H1 (cell line): Measurements from ENCODE around the gene ZWILCH. TPM values are rescaled to one million over a fixed set of nuclear protein-coding genes. Genes with fewer than 3 reads are reported as not detected.

Experiments
- CTCF ChIA-PET: fragments of 300-600 bp; sonication (Branson Sonifier 250); formaldehyde crosslinking; loops from one replicate; lab custom pipeline; 2021; ENCODE audit not compliant: partially characterized antibody; lab: Charles Lee
- POLR2A ChIA-PET: fragments of 300-600 bp; sonication (Branson Sonifier 250); formaldehyde crosslinking; loops from one replicate; lab custom pipeline; 2021; ENCODE audit warnings: inconsistent platforms; ENCODE audit not compliant: partially characterized antibody; lab: Charles Lee
- DNase-seq, 2 experiments: peaks; one replicate each; pipeline versions ENCODE4 v3.0.0 to v3.0.0-alpha.2; 2010 to 2022; ENCODE audit warnings: low spot score in 2 of 2, low read depth in 1 of 2, mixed read lengths in 1 of 2
- FAIRE-seq: peaks from 2 replicates; lab custom pipeline; 2011; peaks lifted over from hg19 to GRCh38; lab: Jason Lieb, UNC
- H2AFZ ChIP-seq: 2 replicates; pipeline ENCODE4 v1.8.1; 2012; ENCODE audit warnings: low read length, inconsistent platforms
- H2AK5ac ChIP-seq: 2 replicates; pipeline ENCODE4 v1.6.1; 2013; ENCODE audit warnings: low read depth, low read length
- H2BK120ac ChIP-seq: replicated peaks from 2 replicates; pipeline ENCODE3; 2013; ENCODE audit warnings: low read depth, low read length, inconsistent platforms
- H2BK12ac ChIP-seq: 2 replicates; pipeline ENCODE4 v1.6.1; 2013; ENCODE audit warnings: low read depth, low read length
- H2BK15ac ChIP-seq: 2 replicates; pipeline ENCODE4 v1.6.1; 2013; ENCODE audit warnings: low read length
- H2BK20ac ChIP-seq: 2 replicates; pipeline ENCODE4 v1.6.1; 2013; ENCODE audit warnings: low read length
- H2BK5ac ChIP-seq: 2 replicates; pipeline ENCODE4 v1.6.1; 2013; ENCODE audit warnings: low read depth, low read length
- H3K14ac ChIP-seq: 2 replicates; pipeline ENCODE4 v1.6.1; 2013; ENCODE audit warnings: inconsistent platforms; ENCODE audit not compliant: insufficient read length
- H3K18ac ChIP-seq: 2 replicates; pipeline ENCODE4 v1.6.1; 2013; ENCODE audit warnings: low read length; ENCODE audit errors: extremely low read depth
- H3K23ac ChIP-seq: 2 replicates; pipeline ENCODE4 v1.6.1; 2013; ENCODE audit warnings: inconsistent platforms; ENCODE audit not compliant: insufficient read length
- H3K23me2 ChIP-seq: 2 replicates; pipeline ENCODE4 v1.6.1; 2013; ENCODE audit warnings: low read depth, low read length
- H3K27ac ChIP-seq: 2 replicates; pipeline ENCODE4 v1.6.1; 2011; ENCODE audit warnings: low read depth, low read length, inconsistent platforms
- H3K27me3 ChIP-seq, 4 experiments: replicated peaks in 1 of 4; 1 replicate in 1 of 4; 2 replicates in 3 of 4; pipeline versions ENCODE4 v1.6.1 to v1.8.1; 2011 to 2013; ENCODE audit warnings: low read length in 3 of 4, mild to moderate bottlenecking in 3 of 4, inconsistent platforms in 2 of 4, mixed read lengths in 2 of 4, moderate library complexity in 1 of 4; ENCODE audit not compliant: control insufficient read depth in 3 of 4, insufficient read depth in 3 of 4; ENCODE audit errors: extremely low read depth in 1 of 4
- H3K36me3 ChIP-seq, 4 experiments: 2 replicates each; pipeline versions ENCODE4 v1.6.1 to v1.8.1; 2011 to 2013; ENCODE audit warnings: mild to moderate bottlenecking in 4 of 4, low read length in 3 of 4, moderate library complexity in 2 of 4, control low read depth in 1 of 4, inconsistent platforms in 1 of 4; ENCODE audit not compliant: insufficient read depth in 4 of 4, control insufficient read depth in 2 of 4
- H3K4ac ChIP-seq: replicated peaks from 2 replicates; pipeline ENCODE3; 2013; ENCODE audit warnings: low read length, low read depth, mixed read lengths, inconsistent platforms; ENCODE audit not compliant: insufficient read length
- H3K4me1 ChIP-seq, 4 experiments: replicated peaks in 1 of 4; 1 replicate in 1 of 4; 2 replicates in 3 of 4; pipeline versions ENCODE4 v1.6.1 to v1.8.1; 2011 to 2013; ENCODE audit warnings: low read length in 3 of 4, inconsistent platforms in 2 of 4, mixed read lengths in 1 of 4; ENCODE audit not compliant: insufficient read depth in 4 of 4, control insufficient read depth in 3 of 4
- H3K4me2 ChIP-seq, 2 experiments: 2 replicates each; pipeline versions ENCODE4 v1.6.1 to v1.8.1; 2011 to 2013; ENCODE audit warnings: low read depth in 2 of 2, low read length in 2 of 2, control low read depth in 1 of 2, inconsistent platforms in 1 of 2, mild to moderate bottlenecking in 1 of 2; ENCODE audit not compliant: insufficient read depth in 1 of 2
- H3K4me3 ChIP-seq, 4 experiments: fragments of 200-600, 300-600 bp in 1 of 4; sonication (generic), shearing (Covaris generic), sonication (Bioruptor Twin) in 1 of 4; 2 replicates each; pipeline versions ENCODE4 v1.5.1 to v1.8.1; 2011 to 2016; ENCODE audit warnings: low read length in 4 of 4, low read depth in 3 of 4, control low read depth in 2 of 4, inconsistent platforms in 2 of 4, mild to moderate bottlenecking in 2 of 4, mixed read lengths in 1 of 4, moderate library complexity in 1 of 4; ENCODE audit not compliant: insufficient read depth in 2 of 4; ENCODE audit errors: extremely low read depth in 1 of 4
- H3K56ac ChIP-seq: replicated peaks from 2 replicates; pipeline ENCODE3; 2013; ENCODE audit warnings: low read depth, mild to moderate bottlenecking, mixed read lengths, low read length, inconsistent platforms; ENCODE audit not compliant: insufficient read length
- H3K79me1 ChIP-seq: 2 replicates; pipeline ENCODE4 v1.6.1; 2013; ENCODE audit warnings: low read depth, low read length, control low read depth
- H3K79me2 ChIP-seq, 2 experiments: 2 replicates each; pipeline versions ENCODE4 v1.6.1 to v1.8.1; 2012 to 2013; ENCODE audit warnings: low read length in 2 of 2, mild to moderate bottlenecking in 2 of 2, inconsistent platforms in 1 of 2; ENCODE audit not compliant: insufficient read depth in 2 of 2, control insufficient read depth in 1 of 2
- H3K9ac ChIP-seq, 4 experiments: replicated peaks in 1 of 4; 1 replicate in 1 of 4; 2 replicates in 3 of 4; pipeline versions ENCODE4 v1.6.1 to v1.8.1; 2011 to 2013; ENCODE audit warnings: low read depth in 3 of 4, low read length in 3 of 4, control low read depth in 2 of 4, mild to moderate bottlenecking in 2 of 4, moderate library complexity in 2 of 4, inconsistent platforms in 1 of 4; ENCODE audit errors: extremely low read depth in 1 of 4
- H3K9me3 ChIP-seq, 2 experiments: 2 replicates each; pipeline versions ENCODE4 v1.6.1 to v1.8.1; 2012 to 2013; ENCODE audit warnings: mild to moderate bottlenecking in 2 of 2, moderate library complexity in 2 of 2, control low read depth in 1 of 2, inconsistent platforms in 1 of 2, low read depth in 1 of 2, low read length in 1 of 2, mixed read lengths in 1 of 2; ENCODE audit not compliant: insufficient read depth in 2 of 2
- H4K20me1 ChIP-seq, 2 experiments: replicated peaks in 1 of 2; 2 replicates each; pipeline versions ENCODE3 to v1.8.1; 2011 to 2013; ENCODE audit warnings: inconsistent platforms in 2 of 2, low read length in 2 of 2, mild to moderate bottlenecking in 1 of 2; ENCODE audit not compliant: insufficient read depth in 2 of 2, control insufficient read depth in 1 of 2
- H4K5ac ChIP-seq: 2 replicates; pipeline ENCODE4 v1.6.1; 2013; ENCODE audit warnings: low read length, low read depth, mixed read lengths, inconsistent platforms; ENCODE audit not compliant: insufficient read length
- H4K8ac ChIP-seq: 2 replicates; pipeline ENCODE4 v1.8.0; 2013; ENCODE audit warnings: mild to moderate bottlenecking, moderate library complexity, low read length, inconsistent platforms; ENCODE audit not compliant: insufficient read depth; ENCODE audit errors: extremely low read depth
- H4K91ac ChIP-seq: replicated peaks from 2 replicates; pipeline ENCODE3; 2013; ENCODE audit warnings: low read length, mixed read lengths, inconsistent platforms; ENCODE audit not compliant: insufficient read length
- CBX8 ChIP-seq: fragments of 300-800, 300-1000 bp; sonication (generic); IDR thresholded peaks from 2 replicates; pipeline ENCODE4 v1.7.1; 2016; ENCODE audit warnings: low read depth, low read length, borderline replicate concordance
- NRF1 ChIP-seq: IDR thresholded peaks from 2 replicates; pipeline ENCODE4 v1.6.1; 2011; ENCODE audit warnings: mild to moderate bottlenecking, low read depth, low read length, improper control_type of control experiment
- RXRA ChIP-seq: IDR thresholded peaks from 2 replicates; pipeline ENCODE4 v1.6.1; 2011; ENCODE audit warnings: low read depth, mild to moderate bottlenecking, low read length, moderate library complexity; ENCODE audit not compliant: insufficient read depth
- WGBS, 2 experiments: shearing (Covaris generic) in 1 of 2; methylation state at CpG; one replicate each; pipeline versions ENCODE4 v1.1.6 to v1.1.7; 2013 to 2015; ENCODE audit warnings: low lambda C conversion rate in 2 of 2, mixed read lengths in 2 of 2, inconsistent platforms in 1 of 2, low coverage in 1 of 2, missing lambda C conversion rate in 1 of 2; ENCODE audit not compliant: insufficient replicate concordance in 2 of 2, insufficient coverage in 1 of 2, insufficient read length in 1 of 2; ENCODE audit errors: extremely low coverage in 1 of 2, missing lambda C conversion rate in 1 of 2; 5-methylcytosine and 5-hydroxymethylcytosine counted together
- polyA plus RNA-seq, 7 experiments: library from polyadenylated mRNA; depleted of rRNA in 3 of 7; stranded (reverse) in 5 of 7; unstranded in 2 of 7; fragments of >200 nt in 5 of 7; fragments of 200-250 nt in 2 of 7; gene quantifications; 1 replicate in 5 of 7; 2 replicates in 1 of 7; 4 replicates in 1 of 7; pipeline versions ENCODE4 v1.2.1 to v1.2.3, GENCODE V29; 2011 to 2013; ENCODE audit warnings: missing spikeins in 2 of 7, mixed read lengths in 2 of 7
- total RNA-seq: library from RNA; stranded (reverse); fragmentation: NEBNext Ultra II Directional; extraction: Animal tissue kit (Norgen Biotek cat#: 25700); gene quantifications from 2 replicates; pipeline ENCODE4 v1.2.1, GENCODE V29; 2021

The ZWILCH gene
- total and polyA plus RNA-seq, 2 of the 8 experiments (the other 6 are each of a cell fraction or from before 2014, with no cell fraction given), result 18.1 to 61.5 TPM

DNA sequence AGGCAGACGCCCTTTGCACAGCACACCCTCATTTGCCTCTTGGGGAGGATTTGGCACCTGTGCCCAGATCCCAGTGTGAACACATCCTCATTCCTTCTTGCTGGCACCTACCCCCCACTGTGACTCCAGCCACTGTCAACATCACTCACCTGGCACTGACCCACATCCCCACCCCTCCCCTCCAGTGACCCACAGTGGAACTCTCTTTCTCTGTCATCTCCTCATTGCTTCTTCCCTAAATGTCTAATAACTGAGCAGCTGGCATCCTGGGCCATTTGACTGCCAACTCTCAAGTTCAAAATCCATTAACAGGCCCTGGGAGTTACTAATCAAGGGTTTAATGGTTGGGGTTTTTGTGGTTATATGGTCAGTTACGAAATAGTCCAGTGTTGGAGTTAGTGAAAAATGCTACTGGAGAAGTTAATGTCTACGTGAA is 22.0 kb upstream of the ZWILCH start:
- no peak overlapping the region for H3K4me3 ChIP-seq
- no peak overlapping the region for H4K8ac ChIP-seq
- no peak overlapping the region for H2BK120ac ChIP-seq
- H3K79me1 ChIP-seq, result peaks cover 5% of the 10 kb centered on the region; the same call in 1 of the 2 replicates
- H2AK5ac ChIP-seq, result no peak overlapping the region
- no peak overlapping the region for H2BK5ac ChIP-seq
- H4K20me1 ChIP-seq, result peaks cover 0 to 6% of the 10 kb centered on the region in 2 experiments
- H2BK15ac ChIP-seq, result no peak overlapping the region
- no peak overlapping the region for H3K56ac ChIP-seq
- H3K14ac ChIP-seq, result no peak overlapping the region
- H3K4me2 ChIP-seq, result no peak overlapping the region
- H3K4me1 ChIP-seq, result no peaks in the 10 kb centered on the region
- no peak overlapping the region for H4K91ac ChIP-seq
- POLR2A ChIA-PET, result interaction anchor here (2.9 kb wide), 1 partner anchor 14 kb away, joined by 14 read pairs; the partner anchor contains the start of gene SNAPC5
- H4K5ac ChIP-seq, result no peak overlapping the region
- H3K23me2 ChIP-seq, result no peaks in the 10 kb centered on the region
- H3K4ac ChIP-seq, result no peak overlapping the region
- H3K36me3 ChIP-seq, result peaks cover 5 to 29% (median 18%) of the 10 kb centered on the region in 4 experiments; a peak in 6 of 8 replicates
- H2BK20ac ChIP-seq, result no peak overlapping the region
- no peak overlapping the region for H3K9ac ChIP-seq
- no peak for DNase-seq
- no peak overlapping the region for H2AFZ ChIP-seq
- H3K27ac ChIP-seq, result no peak overlapping the region
- peak overlapping the region; percentile 27; the same call in 1 of the 2 replicates for H2BK12ac ChIP-seq
- H3K79me2 ChIP-seq, result no peaks in the 10 kb centered on the region
- H3K27me3 ChIP-seq, result no peaks in the 10 kb centered on the region
- no peak for FAIRE-seq
- H3K9me3 ChIP-seq, result no peaks in the 10 kb centered on the region
- H3K23ac ChIP-seq, result no peak overlapping the region
- TF ChIP-seq RXRA, result no peak
- TF ChIP-seq NRF1, result no peak
- TF ChIP-seq CBX8, result no peak
- TF ChIP-seq, all 59 proteins: peak for 0
- H3K18ac ChIP-seq, result no peak overlapping the region
- CTCF ChIA-PET, result no interaction called here
- WGBS, 2 experiments, result 83% methylated on average over 3 of the region's 3 CpGs; no CpG with 5 or more reads in 1 of the 2 experiments
